T-cell (primary cell): Measurements from ENCODE around the gene PSMD3. TPM values are rescaled to one million over a fixed set of nuclear protein-coding genes. Genes with fewer than 3 reads are reported as not detected.

ENCODE experiments used
- ATAC-seq, 4 experiments: fragments of 200-7000 bp in 3 of 4; fragments of 150-1000 bp in 1 of 4; cut with Tn5 transposase; replicated peaks in 1 of 4; 1 replicate in 3 of 4; 2 replicates in 1 of 4; pipeline ENCODE4 v1.10.0; 2021; ENCODE audit warnings: moderate library complexity in 3 of 4, mild to moderate bottlenecking in 2 of 4, moderate number of reproducible peaks in 1 of 4
- CTCF ChIA-PET, 2 donors: fragments of 300-600 bp; sonication (Branson Sonifier 250); formaldehyde crosslinking; loops; one replicate each; lab custom pipeline; 2022; ENCODE audit warnings: antibody characterized with exemption in 2 of 2; lab: Charles Lee
- POLR2A ChIA-PET, 2 donors: fragments of 300-600 bp; sonication (Branson Sonifier 250); formaldehyde crosslinking; loops; one replicate each; lab custom pipeline; 2022; ENCODE audit warnings: antibody characterized with exemption in 2 of 2; lab: Charles Lee
- DNase-seq, 35 experiments: peaks; one replicate each; pipeline versions ENCODE4 v3.0.0 to v3.0.0-alpha.2; 2013 to 2023
- H3K27ac ChIP-seq: one replicate; pipeline ENCODE4 v1.5.1; 2013; ENCODE audit warnings: low read length
- H3K27me3 ChIP-seq, 2 experiments: replicated peaks in 1 of 2; 1 replicate in 1 of 2; 2 replicates in 1 of 2; pipeline versions ENCODE4 v1.6.1 to v1.7.0; 2013; ENCODE audit warnings: low read length in 1 of 2, mixed read lengths in 1 of 2; ENCODE audit not compliant: control insufficient read depth in 2 of 2, insufficient read depth in 2 of 2; ENCODE audit errors: extremely low read depth in 1 of 2
- H3K36me3 ChIP-seq, 2 donors: 1 replicate in 1 of 2; 2 replicates in 1 of 2; pipeline versions ENCODE4 v1.6.1 to v1.7.0; 2013; ENCODE audit warnings: low read length in 1 of 2; ENCODE audit not compliant: control insufficient read depth in 2 of 2, insufficient read depth in 1 of 2; ENCODE audit errors: extremely low read depth in 1 of 2
- H3K4me1 ChIP-seq, 2 experiments: 1 replicate in 1 of 2; 2 replicates in 1 of 2; pipeline versions ENCODE4 v1.6.1 to v1.7.0; 2013; ENCODE audit warnings: low read length in 2 of 2, mixed read lengths in 1 of 2; ENCODE audit not compliant: insufficient read depth in 2 of 2, control insufficient read depth in 1 of 2; ENCODE audit errors: extremely low read depth in 1 of 2
- H3K4me3 ChIP-seq, 2 donors: 1 replicate in 1 of 2; 2 replicates in 1 of 2; pipeline versions ENCODE4 v1.5.1 to v1.7.0; 2013; ENCODE audit warnings: mild to moderate bottlenecking in 2 of 2, low read length in 1 of 2, moderate library complexity in 1 of 2; ENCODE audit not compliant: control insufficient read depth in 1 of 2; ENCODE audit errors: extremely low read depth in 1 of 2
- H3K9me3 ChIP-seq: 2 replicates; pipeline ENCODE4 v1.7.0; 2013
- H3K27ac Mint-ChIP-seq, 2 donors: one replicate each; pipeline ENCODE4 v1.8.0; 2020 to 2021; ENCODE audit warnings: mild to moderate bottlenecking in 2 of 2, mixed read lengths in 2 of 2
- H3K27me3 Mint-ChIP-seq, 2 donors: one replicate each; pipeline ENCODE4 v1.8.0; 2021 to 2022; ENCODE audit warnings: mixed read lengths in 2 of 2
- H3K36me3 Mint-ChIP-seq: one replicate; pipeline ENCODE4 v1.8.0; 2021; ENCODE audit warnings: mixed read lengths
- H3K4me1 Mint-ChIP-seq, 3 donors: one replicate each; pipeline ENCODE4 v1.8.0; 2020 to 2022; ENCODE audit warnings: mixed read lengths in 3 of 3, mild to moderate bottlenecking in 1 of 3
- H3K4me3 Mint-ChIP-seq, 3 donors: one replicate each; pipeline ENCODE4 v1.8.0; 2020 to 2022; ENCODE audit warnings: mild to moderate bottlenecking in 3 of 3, mixed read lengths in 3 of 3, moderate library complexity in 3 of 3
- H3K9me3 Mint-ChIP-seq, 3 donors: one replicate each; pipeline ENCODE4 v1.8.0; 2020 to 2022; ENCODE audit warnings: mixed read lengths in 3 of 3
- WGBS: methylation state at CpG from one replicate; pipeline ENCODE4 v1.1.5; 2013; ENCODE audit warnings: missing lambda C conversion rate; ENCODE audit not compliant: insufficient coverage; 5-methylcytosine and 5-hydroxymethylcytosine counted together
- total RNA-seq, 35 experiments: library from RNA in 6 of 35; stranded (reverse) in 6 of 35; fragments of 120-200 nt in 1 of 35; gene quantifications; one replicate each; pipeline versions ENCODE4 v1.2.1 to v1.2.4 and lab custom pipeline; 2013 to 2026

PSMD3 gene
- total RNA-seq, 5 donors from 2014 or later (not counting 1 experiment from before 2014, with no cell fraction given): 60.8 to 69.0 (median 63.5) TPM

GRCh38 chr17:40023590-40024292, 43.1 kb downstream of the PSMD3 start:
- DNase-seq (no peak), ATAC-seq (no peak)
- H3K4me3 ChIP-seq: no peak overlapping the region
- no peak overlapping the region for H3K4me3 Mint-ChIP-seq
- no peak overlapping the region for H3K27ac ChIP-seq
- peaks cover 16 to 70% of the 10 kb centered on the region in 2 donors for H3K36me3 ChIP-seq
- ChIA-PET POLR2A (no interaction called here), CTCF (no interaction called here)
- no peak overlapping the region for H3K27ac Mint-ChIP-seq
- no peaks in the 10 kb centered on the region for H3K27me3 Mint-ChIP-seq
- no peaks in the 10 kb centered on the region for H3K27me3 ChIP-seq
- H3K9me3 ChIP-seq: no peaks in the 10 kb centered on the region
- H3K4me1 ChIP-seq: peaks cover 0 to 27% of the 10 kb centered on the region in 2 experiments
- no peaks in the 10 kb centered on the region for H3K9me3 Mint-ChIP-seq
- peaks cover 30% of the 10 kb centered on the region for H3K36me3 Mint-ChIP-seq
- peaks cover 18 to 21% (median 21%) of the 10 kb centered on the region in 3 donors for H3K4me1 Mint-ChIP-seq
- WGBS: 100% methylated on average over 2 of the region's 10 CpGs

- ChIA-PET POLR2A (no interaction called here), CTCF (no interaction called here)
- H3K36me3 Mint-ChIP-seq: peaks cover 37% of the 10 kb centered on the region
- Histone ChIP-seq H3K27ac (no peak overlapping the region), H3K4me3 (no peak overlapping the region), H3K36me3 (peaks cover 26 to 73% of the 10 kb centered on the region in 2 donors), H3K4me1 (peaks cover 0 to 27% of the 10 kb centered on the region in 2 experiments), H3K27me3 (no peaks in the 10 kb centered on the region), H3K9me3 (no peaks in the 10 kb centered on the region)
- ATAC-seq (no peak), DNase-seq (no peak)
- H3K4me3 Mint-ChIP-seq: peak overlapping the region in 1 of 3 donors; percentile 57
- WGBS: 96% methylated on average over 8 of the region's 8 CpGs
- peaks cover 18 to 21% (median 21%) of the 10 kb centered on the region in 3 donors for H3K4me1 Mint-ChIP-seq
- H3K9me3 Mint-ChIP-seq: no peaks in the 10 kb centered on the region
- no peaks in the 10 kb centered on the region for H3K27me3 Mint-ChIP-seq
- H3K27ac Mint-ChIP-seq: peak overlapping the region in 1 of 2 donors; percentile 45
Measured at GRCh38 chr17:40024901-40025300, 44.3 kb downstream of the PSMD3 start.

GRCh38 chr17:40025559-40025958, 45.0 kb downstream of the PSMD3 start:
- Mint-ChIP-seq H3K27ac (peak overlapping the region; percentile 45 to 58), H3K27me3 (no peaks in the 10 kb centered on the region), H3K9me3 (no peaks in the 10 kb centered on the region), H3K4me1 (peaks cover 18 to 21% (median 21%) of the 10 kb centered on the region in 3 donors), H3K4me3 (peak overlapping the region in 2 of 3 donors; percentile 28 to 57), H3K36me3 (peaks cover 37% of the 10 kb centered on the region)
- Histone ChIP-seq H3K27ac (no peak overlapping the region), H3K4me1 (peaks cover 0 to 27% of the 10 kb centered on the region in 2 experiments), H3K9me3 (no peaks in the 10 kb centered on the region), H3K27me3 (no peaks in the 10 kb centered on the region), H3K4me3 (no peak overlapping the region), H3K36me3 (peaks cover 29 to 72% of the 10 kb centered on the region in 2 donors)
- ATAC-seq (peak in 2 of 4 experiments; percentile 4 to 13), DNase-seq (no peak)
- ChIA-PET POLR2A (interaction anchor here in 1 of 2 donors (0.5 kb wide), 1 partner anchor 14 kb away, joined by 5 read pairs; no protein-coding TSS in a partner anchor), CTCF (interaction anchor here (0.7 to 1.3 kb wide), 3 partner anchors 9 to 55 kb away, joined by 3 to 5 read pairs (median 3); no protein-coding TSS in a partner anchor)
- WGBS: 67% methylated on average over 2 of the region's 2 CpGs

- H3K9me3 Mint-ChIP-seq: no peaks in the 10 kb centered on the region
- peaks cover 18 to 21% (median 21%) of the 10 kb centered on the region in 3 donors for H3K4me1 Mint-ChIP-seq
- peak overlapping the region in 2 of 3 donors; percentile 28 to 57 for H3K4me3 Mint-ChIP-seq
- CTCF ChIA-PET: interaction anchor here (0.7 to 2.0 kb wide), 6 partner anchors 10 to 142 kb away, joined by 3 to 5 read pairs (median 3); partner anchors contain the start of gene CSF3 (in 1 of the 2)
- ATAC-seq (peak; percentile 62 to 81 (median 75)), DNase-seq (peak in 34 of 35 experiments; percentile 11 to 68 (median 38))
- H3K4me1 ChIP-seq: peaks cover 0 to 27% of the 10 kb centered on the region in 2 experiments
- H3K9me3 ChIP-seq: no peaks in the 10 kb centered on the region
- peaks cover 37% of the 10 kb centered on the region for H3K36me3 Mint-ChIP-seq
- no peak overlapping the region for H3K27ac ChIP-seq
- POLR2A ChIA-PET: interaction anchor here in 1 of 2 donors (0.6 kb wide), 1 partner anchor 157 kb away, joined by 4 read pairs; no protein-coding TSS in a partner anchor
- H3K27ac Mint-ChIP-seq: peak overlapping the region; percentile 45
- no peaks in the 10 kb centered on the region for H3K27me3 Mint-ChIP-seq
- no peaks in the 10 kb centered on the region for H3K27me3 ChIP-seq
- peaks cover 32 to 77% of the 10 kb centered on the region in 2 donors for H3K36me3 ChIP-seq
- WGBS: 79% methylated on average over 13 of the region's 22 CpGs
- no peak overlapping the region for H3K4me3 ChIP-seq
Measured at GRCh38 chr17:40025991-40026815, 45.6 kb downstream of the PSMD3 start.

- 54% methylated on average over 18 of the region's 33 CpGs for whole genome bisulfite sequencing
- ATAC-seq (peak; percentile 74 to 86 (median 78)), DNase-seq (peak; percentile 33 to 90 (median 64))
- Histone ChIP-seq H3K9me3 (no peaks in the 10 kb centered on the region), H3K27ac (no peak overlapping the region), H3K27me3 (no peaks in the 10 kb centered on the region), H3K4me3 (no peak overlapping the region), H3K36me3 (peaks cover 40 to 77% of the 10 kb centered on the region in 2 donors), H3K4me1 (peaks cover 0 to 27% of the 10 kb centered on the region in 2 experiments)
- ChIA-PET CTCF (interaction anchor here (0.5 to 2.0 kb wide), 12 partner anchors 10 to 470 kb away, joined by 3 to 6 read pairs (median 3); partner anchors contain the start of gene CSF3 (in 1 of the 2)), POLR2A (interaction anchor here in 1 of 2 donors (0.6 kb wide), 1 partner anchor 157 kb away, joined by 4 read pairs; no protein-coding TSS in a partner anchor)
- Mint-ChIP-seq H3K27me3 (no peaks in the 10 kb centered on the region), H3K9me3 (no peaks in the 10 kb centered on the region), H3K4me3 (no peak overlapping the region), H3K27ac (no peak overlapping the region), H3K36me3 (peaks cover 33% of the 10 kb centered on the region), H3K4me1 (peaks cover 18 to 21% (median 21%) of the 10 kb centered on the region in 3 donors)
Measured at GRCh38 chr17:40026816-40027613, 46.4 kb downstream of the PSMD3 start.
